Osteoblast (primary cell): ENCODE results near the gene HK1. TPM values are rescaled to one million over a fixed set of nuclear protein-coding genes. Genes with fewer than 3 reads are reported as not detected.
"Not testable (repeated sequence)": the region's sequence is repeated elsewhere in the genome, so short reads cannot be mapped to it uniquely, and the experiment has no call there.

ENCODE experiments used
- DNase-seq: peaks from one replicate; pipeline ENCODE4 v3.0.0; 2011; ENCODE audit warnings: low spot score, mixed read lengths; ENCODE audit not compliant: insufficient read length; ENCODE audit errors: missing footprints
- H2AFZ ChIP-seq: 2 replicates; pipeline ENCODE4 v1.6.0; 2011; ENCODE audit warnings: mild to moderate bottlenecking, low read length
- H3K27ac ChIP-seq: 2 replicates; pipeline ENCODE4 v1.5.1; 2011; ENCODE audit warnings: mild to moderate bottlenecking, low read depth, low read length, moderate library complexity
- H3K27me3 ChIP-seq: 2 replicates; pipeline ENCODE4 v1.6.0; 2012; ENCODE audit warnings: mild to moderate bottlenecking, control low read depth, inconsistent platforms, low read length, moderate library complexity; ENCODE audit not compliant: insufficient read depth
- H3K36me3 ChIP-seq: 2 replicates; pipeline ENCODE4 v1.5.1; 2011; ENCODE audit warnings: mild to moderate bottlenecking, low read length, control low read depth, moderate library complexity; ENCODE audit not compliant: insufficient read depth
- H3K4me1 ChIP-seq: 2 replicates; pipeline ENCODE4 v1.5.1; 2011; ENCODE audit warnings: mild to moderate bottlenecking, low read length, control low read depth, moderate library complexity; ENCODE audit not compliant: insufficient read depth
- H3K4me2 ChIP-seq: 2 replicates; pipeline ENCODE4 v1.6.0; 2011; ENCODE audit warnings: mild to moderate bottlenecking, low read length; ENCODE audit not compliant: insufficient read depth
- H3K4me3 ChIP-seq: fragments of 200-600 bp; sonication (generic); 3 replicates; pipeline ENCODE4 v1.5.1; 2012; ENCODE audit warnings: mild to moderate bottlenecking, low read length, inconsistent platforms; ENCODE audit not compliant: insufficient read depth
- H3K79me2 ChIP-seq: 2 replicates; pipeline ENCODE4 v1.6.0; 2012; ENCODE audit warnings: mild to moderate bottlenecking, low read length, control low read depth, inconsistent platforms; ENCODE audit not compliant: insufficient read depth
- H3K9me3 ChIP-seq: 2 replicates; pipeline ENCODE4 v1.5.1; 2011; ENCODE audit warnings: low read depth, low read length, control low read depth
- H4K20me1 ChIP-seq: 2 replicates; pipeline ENCODE4 v1.6.0; 2012; ENCODE audit warnings: mild to moderate bottlenecking, low read length, control low read depth; ENCODE audit not compliant: insufficient read depth
- CTCF ChIP-seq: IDR thresholded peaks from 2 replicates; pipeline ENCODE4 v1.5.1; 2011; ENCODE audit warnings: mild to moderate bottlenecking, low read depth, low read length, moderate library complexity; ENCODE audit errors: extremely low read depth
- total RNA-seq: library from RNA; depleted of rRNA; stranded (reverse); fragments of >200 nt; gene quantifications from 2 replicates; pipeline ENCODE4 v1.2.3, GENCODE V29; 2012

HK1 gene
- total RNA-seq, 1 donor, result 111 TPM

- DNase-seq, result peak; percentile 54
- H3K4me3 ChIP-seq, result no peak overlapping the region
- H3K4me2 ChIP-seq, result no peak overlapping the region
- H3K79me2 ChIP-seq, result peaks cover 81% of the 10 kb centered on the region
- H2AFZ ChIP-seq, result no peak overlapping the region
- TF ChIP-seq CTCF, result no peak
- peaks cover 36% of the 10 kb centered on the region for H3K4me1 ChIP-seq
- H3K27me3 ChIP-seq, result no peaks in the 10 kb centered on the region
- H3K9me3 ChIP-seq, result no peaks in the 10 kb centered on the region
- H3K27ac ChIP-seq, result no peak overlapping the region
- H4K20me1 ChIP-seq, result peaks cover 55% of the 10 kb centered on the region
- peaks cover 3% of the 10 kb centered on the region for H3K36me3 ChIP-seq
These were observed 43.6 kb downstream of the HK1 start for GRCh38 chr10:69321865-69322264.

- not testable (repeated sequence) for H3K4me3 ChIP-seq, H3K9me3 ChIP-seq, H3K36me3 ChIP-seq, H3K4me2 ChIP-seq, DNase-seq, H3K27ac ChIP-seq, H2AFZ ChIP-seq, H3K27me3 ChIP-seq
- peaks cover 35% of the 10 kb centered on the region for H3K4me1 ChIP-seq
- peaks cover 55% of the 10 kb centered on the region for H4K20me1 ChIP-seq
- peaks cover 85% of the 10 kb centered on the region for H3K79me2 ChIP-seq
These were observed 44.0 kb downstream of the HK1 start for GRCh38 chr10:69322346-69322745.

GRCh38 chr10:69323622-69324021, 45.3 kb downstream of the HK1 start:
- Histone ChIP-seq H4K20me1 (peaks cover 60% of the 10 kb centered on the region), H2AFZ (no peak overlapping the region), H3K36me3 (peaks cover 3% of the 10 kb centered on the region), H3K9me3 (no peaks in the 10 kb centered on the region), H3K27ac (peak overlapping the region; percentile 39), H3K4me1 (peaks cover 48% of the 10 kb centered on the region), H3K79me2 (peaks cover 98% of the 10 kb centered on the region), H3K27me3 (no peaks in the 10 kb centered on the region), H3K4me3 (no peak overlapping the region), H3K4me2 (no peak overlapping the region)
- no peak for TF ChIP-seq CTCF
- DNase-seq, result peak; percentile 39

GRCh38 chr10:69324583-69324982, 46.3 kb downstream of the HK1 start:
- Histone ChIP-seq H3K79me2 (peaks cover 95% of the 10 kb centered on the region), H3K9me3 (no peaks in the 10 kb centered on the region), H3K27me3 (no peaks in the 10 kb centered on the region), H3K36me3 (peaks cover 3% of the 10 kb centered on the region), H3K4me2 (no peak overlapping the region), H4K20me1 (peaks cover 56% of the 10 kb centered on the region), H3K27ac (no peak overlapping the region), H3K4me3 (no peak overlapping the region), H3K4me1 (peaks cover 47% of the 10 kb centered on the region), H2AFZ (no peak overlapping the region)
- no peak for DNase-seq
- TF ChIP-seq CTCF, result no peak

GRCh38 chr10:69325637-69326523, 47.6 kb downstream of the HK1 start:
- H3K4me2 ChIP-seq, result peak overlapping the region; percentile 52

More at GRCh38 chr10:69325637-69326523, 47.6 kb downstream of the HK1 start:
- H2AFZ ChIP-seq, H3K9me3 ChIP-seq, H3K4me3 ChIP-seq, H3K27me3 ChIP-seq: not testable (repeated sequence)
- peak; percentile 86 for DNase-seq
- Histone ChIP-seq H4K20me1 (peaks cover 43% of the 10 kb centered on the region), H3K27ac (peak overlapping the region; percentile 59), H3K79me2 (peaks cover 95% of the 10 kb centered on the region), H3K4me1 (peaks cover 35% of the 10 kb centered on the region), H3K36me3 (peaks cover 13% of the 10 kb centered on the region)
